Measurements from ENCODE around the gene IL25. TPM values are rescaled to one million over a fixed set of nuclear protein-coding genes. Genes with fewer than 3 reads are reported as not detected.

The IL25 gene
- total RNA-seq, 1 experiment from 2014 or later, result not detected

DNA sequence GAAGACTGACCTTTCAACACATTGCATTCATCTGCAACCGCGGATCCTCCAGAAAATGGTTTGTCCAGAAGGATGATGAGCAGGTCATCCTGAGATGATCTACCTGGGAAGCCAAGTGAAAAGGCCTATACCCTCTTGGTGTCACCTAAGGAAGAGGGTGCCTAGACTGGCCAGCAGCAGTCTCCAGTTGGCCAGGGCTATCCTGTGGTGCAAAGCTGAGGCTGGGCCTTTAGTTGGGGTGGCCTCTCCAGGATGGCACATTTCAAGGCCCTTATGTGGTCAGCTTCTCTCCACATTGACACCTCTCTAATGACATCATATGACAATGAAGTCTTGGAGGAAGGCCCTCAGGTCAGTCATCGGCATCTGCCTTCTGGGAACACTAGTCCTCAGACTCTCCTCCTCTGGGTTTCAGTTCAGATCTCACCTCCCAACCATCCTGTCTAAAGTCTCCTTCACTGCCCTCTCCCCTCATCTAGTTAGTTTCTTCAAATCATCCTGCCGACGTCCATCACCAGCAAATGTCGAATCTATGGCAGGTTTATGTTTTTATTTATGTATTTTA is 16.7 kb upstream of the IL25 start:
- POLR2A ChIA-PET, result no interaction called here

GRCh38 chr14:23356662-23357061 is 15.9 kb upstream of the IL25 start:
- Histone ChIP-seq H3K27me3 (ENCODE audit: control insufficient read depth, insufficient read depth, low read length) (peaks cover 11% of the 10 kb centered on the region), H3K4me3 (ENCODE audit: low read depth in 2 of 2, low read length in 2 of 2) (no peak overlapping the region), H3K9me3 (ENCODE audit: control insufficient read depth, insufficient read depth, low read depth, low read length) (no peaks in the 10 kb centered on the region), H3K27ac (ENCODE audit: low read length) (no peak overlapping the region), H3K36me3 (ENCODE audit: control insufficient read depth, insufficient read depth, low read length) (no peaks in the 10 kb centered on the region), H3K4me1 (ENCODE audit: control insufficient read depth, insufficient read depth, low read length) (no peaks in the 10 kb centered on the region)
- CTCF ChIA-PET, result no interaction called here
- TF ChIP-seq CTCF (IDR thresholded peaks at IDR 0.05) (no peak), REST (IDR thresholded peaks at IDR 0.05; ENCODE audit: insufficient read depth in 1 of 2, low read depth in 2 of 2, low read length in 1 of 2) (no peak), TCF7L2 (IDR thresholded peaks at IDR 0.05; ENCODE audit: low read depth, low read length) (no peak), SIN3A (IDR thresholded peaks at IDR 0.05; ENCODE audit: borderline replicate concordance, insufficient read depth, low read depth, low read length) (no peak), POLR2AphosphoS5 (IDR thresholded peaks at IDR 0.05; ENCODE audit: low read depth, low read length) (no peak)
- intact Hi-C loops (cut with micrococcal nuclease; ENCODE audit: unreplicated experiment), result no loop called here
- POLR2A ChIA-PET, result no interaction called here
- DNase-seq (ENCODE audit: low read depth, low spot score), result no peak
- no TSS peak for BruUV-seq (replicated peaks)
- no peak for ATAC-seq
- in situ Hi-C loops (cut with HindIII; ENCODE audit: low pct_unique_long_range_greater_than_20kb, low sequenced_read_pairs), result no loop called here

More for the DNA sequence above, 16.7 kb upstream of the IL25 start:
- TF ChIP-seq REST (IDR thresholded peaks at IDR 0.05; ENCODE audit: insufficient read depth in 1 of 2, low read depth in 2 of 2, low read length in 1 of 2) (no peak), TCF7L2 (IDR thresholded peaks at IDR 0.05; ENCODE audit: low read depth, low read length) (no peak), SIN3A (IDR thresholded peaks at IDR 0.05; ENCODE audit: borderline replicate concordance, insufficient read depth, low read depth, low read length) (no peak), CTCF (IDR thresholded peaks at IDR 0.05) (no peak), POLR2AphosphoS5 (IDR thresholded peaks at IDR 0.05; ENCODE audit: low read depth, low read length) (no peak)
- no peaks in the 10 kb centered on the region for H3K9me3 ChIP-seq (ENCODE audit: control insufficient read depth, insufficient read depth, low read depth, low read length)
- no peak overlapping the region for H3K27ac ChIP-seq (ENCODE audit: low read length)
- H3K27me3 ChIP-seq (ENCODE audit: control insufficient read depth, insufficient read depth, low read length), result peaks cover 11% of the 10 kb centered on the region
- no TSS peak for BruUV-seq (replicated peaks)
- CTCF ChIA-PET, result no interaction called here
- no peak for DNase-seq (ENCODE audit: low read depth, low spot score)
- intact Hi-C loops (cut with micrococcal nuclease; ENCODE audit: unreplicated experiment), result no loop called here
- in situ Hi-C loops (cut with HindIII; ENCODE audit: low pct_unique_long_range_greater_than_20kb, low sequenced_read_pairs), result no loop called here
- no peaks in the 10 kb centered on the region for H3K36me3 ChIP-seq (ENCODE audit: control insufficient read depth, insufficient read depth, low read length)
- ATAC-seq, result no peak
- H3K4me1 ChIP-seq (ENCODE audit: control insufficient read depth, insufficient read depth, low read length), result no peaks in the 10 kb centered on the region
- H3K4me3 ChIP-seq (ENCODE audit: low read depth in 2 of 2, low read length in 2 of 2), result no peak overlapping the region
